HEK293 (cell line): Measurements from ENCODE around the gene ANKRD13A.

ENCODE experiments used
- BCL11A ChIP-seq: fragments of 450-650 bp; formaldehyde crosslinking; IDR thresholded peaks from 2 replicates; pipeline ENCODE4 v1.5.1; 2016; ENCODE audit warnings: low read depth, missing biosample characterization, missing genetic modification characterization
- BCL11B ChIP-seq: fragments of 450-650 bp; formaldehyde crosslinking; IDR thresholded peaks from 2 replicates; pipeline ENCODE4 v1.5.1; 2016; ENCODE audit warnings: low read depth, missing biosample characterization, missing genetic modification characterization
- EGR2 ChIP-seq: fragments of 450-650 bp; formaldehyde crosslinking; IDR thresholded peaks from 2 replicates; pipeline ENCODE4 v1.5.1; 2016; ENCODE audit warnings: low read depth, missing biosample characterization, missing genetic modification characterization
- GFI1B ChIP-seq: fragments of 450-650 bp; formaldehyde crosslinking; IDR thresholded peaks from 2 replicates; pipeline ENCODE4 v1.5.1; 2016; ENCODE audit warnings: missing biosample characterization, missing genetic modification characterization
- TRIM28 ChIP-seq: IDR thresholded peaks from 2 replicates; pipeline ENCODE4 v1.6.1; 2011; ENCODE audit warnings: low read length, control low read depth, borderline replicate concordance
- ZBTB20 ChIP-seq: fragments of 450-650 bp; formaldehyde crosslinking; IDR thresholded peaks from 2 replicates; pipeline ENCODE4 v1.5.1; 2016; ENCODE audit warnings: missing biosample characterization, missing genetic modification characterization
- ZBTB8A ChIP-seq: fragments of 450-650 bp; formaldehyde crosslinking; IDR thresholded peaks from 2 replicates; pipeline ENCODE4 v1.5.1; 2016; ENCODE audit warnings: missing biosample characterization, missing genetic modification characterization
- ZFHX2 ChIP-seq: fragments of 450-650 bp; formaldehyde crosslinking; conservative IDR thresholded peaks from 2 replicates; pipeline ENCODE4 v1.5.1; 2016; ENCODE audit warnings: missing biosample characterization, missing genetic modification characterization
- ZFP3 ChIP-seq: fragments of 450-650 bp; formaldehyde crosslinking; IDR thresholded peaks from 2 replicates; pipeline ENCODE4 v1.5.1; 2016; ENCODE audit warnings: low read depth, missing biosample characterization, missing genetic modification characterization
- ZNF169 ChIP-seq: fragments of 450-650 bp; formaldehyde crosslinking; IDR thresholded peaks from 2 replicates; pipeline ENCODE4 v1.5.1; 2016; ENCODE audit warnings: missing biosample characterization, missing genetic modification characterization
- ZNF202 ChIP-seq: fragments of 450-650 bp; formaldehyde crosslinking; IDR thresholded peaks from 2 replicates; pipeline ENCODE4 v1.5.1; 2016; ENCODE audit warnings: missing biosample characterization, missing genetic modification characterization, borderline replicate concordance
- ZNF302 ChIP-seq: fragments of 450-650 bp; formaldehyde crosslinking; IDR thresholded peaks from 2 replicates; pipeline ENCODE4 v1.5.1; 2016; ENCODE audit warnings: missing biosample characterization, missing genetic modification characterization, low read depth
- ZNF510 ChIP-seq: fragments of 450-650 bp; formaldehyde crosslinking; IDR thresholded peaks from 2 replicates; pipeline ENCODE4 v1.5.1; 2018; ENCODE audit warnings: mild to moderate bottlenecking, missing genetic modification characterization, missing biosample characterization; ENCODE audit not compliant: insufficient replicate concordance
- ZNF514 ChIP-seq: fragments of 450-650 bp; formaldehyde crosslinking; IDR thresholded peaks from 2 replicates; pipeline ENCODE4 v1.5.1; 2016; ENCODE audit warnings: missing biosample characterization, missing genetic modification characterization
- ZNF560 ChIP-seq: fragments of 450-650 bp; formaldehyde crosslinking; IDR thresholded peaks from 2 replicates; pipeline ENCODE4 v1.5.1; 2017; ENCODE audit warnings: missing biosample characterization, missing genetic modification characterization, borderline replicate concordance
- ZNF561 ChIP-seq: fragments of 450-650 bp; IDR thresholded peaks from 2 replicates; pipeline ENCODE4 v1.5.1; 2018; ENCODE audit warnings: missing biosample characterization, missing genetic modification characterization, borderline replicate concordance
- ZNF600 ChIP-seq: fragments of 450-650 bp; formaldehyde crosslinking; IDR thresholded peaks from 2 replicates; pipeline ENCODE4 v1.5.1; 2016; ENCODE audit warnings: missing biosample characterization, missing genetic modification characterization
- ZNF621 ChIP-seq: fragments of 450-650 bp; formaldehyde crosslinking; IDR thresholded peaks from 2 replicates; pipeline ENCODE4 v1.5.1; 2017; ENCODE audit warnings: missing biosample characterization, missing genetic modification characterization
- ZNF624 ChIP-seq: fragments of 450-650 bp; formaldehyde crosslinking; IDR thresholded peaks from 2 replicates; pipeline ENCODE4 v1.5.1; 2017; ENCODE audit warnings: missing biosample characterization, missing genetic modification characterization
- ZNF629 ChIP-seq: fragments of 450-650 bp; formaldehyde crosslinking; IDR thresholded peaks from 2 replicates; pipeline ENCODE4 v1.5.1; 2017; ENCODE audit warnings: missing biosample characterization, missing genetic modification characterization
- ZNF639 ChIP-seq: fragments of 450-650 bp; formaldehyde crosslinking; IDR thresholded peaks from 2 replicates; pipeline ENCODE4 v1.5.1; 2016; ENCODE audit warnings: missing biosample characterization, missing genetic modification characterization
- ZNF658 ChIP-seq: fragments of 450-650 bp; formaldehyde crosslinking; IDR thresholded peaks from 2 replicates; pipeline ENCODE4; 2016; ENCODE audit warnings: missing biosample characterization, missing genetic modification characterization
- ZNF837 ChIP-seq: fragments of 450-650 bp; formaldehyde crosslinking; IDR thresholded peaks from 2 replicates; pipeline ENCODE4 v1.5.1; 2016; ENCODE audit warnings: missing biosample characterization, missing genetic modification characterization
- ZNF843 ChIP-seq: fragments of 450-650 bp; formaldehyde crosslinking; IDR thresholded peaks from 2 replicates; pipeline ENCODE4 v1.5.1; 2016; ENCODE audit warnings: missing biosample characterization, missing genetic modification characterization
- ZSCAN23 ChIP-seq: fragments of 450-650 bp; formaldehyde crosslinking; IDR thresholded peaks from 2 replicates; pipeline ENCODE4 v1.5.1; 2016; ENCODE audit warnings: missing biosample characterization, missing genetic modification characterization
- ZSCAN4 ChIP-seq: fragments of 450-650 bp; formaldehyde crosslinking; IDR thresholded peaks from 2 replicates; pipeline ENCODE4 v1.5.1; 2017; ENCODE audit warnings: missing biosample characterization, missing genetic modification characterization
- TF ChIP-seq, protein P1 (sequence below): fragments of 450-650 bp; formaldehyde crosslinking; IDR thresholded peaks from 2 replicates; pipeline ENCODE4 v1.5.1; 2016; ENCODE audit warnings: missing biosample characterization, missing genetic modification characterization, borderline replicate concordance
- TF ChIP-seq, protein P2 (sequence below): fragments of 450-650 bp; IDR thresholded peaks from 2 replicates; pipeline ENCODE4 v1.5.1; 2018; ENCODE audit warnings: missing biosample characterization, missing genetic modification characterization
- TF ChIP-seq, protein P3 (sequence below): fragments of 450-650 bp; formaldehyde crosslinking; IDR thresholded peaks from 2 replicates; pipeline ENCODE4 v1.5.1; 2016; ENCODE audit warnings: missing biosample characterization, missing genetic modification characterization
- TF ChIP-seq, protein P4 (sequence below): fragments of 450-650 bp; formaldehyde crosslinking; IDR thresholded peaks from 2 replicates; pipeline ENCODE4 v1.5.1; 2017; ENCODE audit warnings: missing biosample characterization, missing genetic modification characterization

ANKRD13A gene

DNA sequence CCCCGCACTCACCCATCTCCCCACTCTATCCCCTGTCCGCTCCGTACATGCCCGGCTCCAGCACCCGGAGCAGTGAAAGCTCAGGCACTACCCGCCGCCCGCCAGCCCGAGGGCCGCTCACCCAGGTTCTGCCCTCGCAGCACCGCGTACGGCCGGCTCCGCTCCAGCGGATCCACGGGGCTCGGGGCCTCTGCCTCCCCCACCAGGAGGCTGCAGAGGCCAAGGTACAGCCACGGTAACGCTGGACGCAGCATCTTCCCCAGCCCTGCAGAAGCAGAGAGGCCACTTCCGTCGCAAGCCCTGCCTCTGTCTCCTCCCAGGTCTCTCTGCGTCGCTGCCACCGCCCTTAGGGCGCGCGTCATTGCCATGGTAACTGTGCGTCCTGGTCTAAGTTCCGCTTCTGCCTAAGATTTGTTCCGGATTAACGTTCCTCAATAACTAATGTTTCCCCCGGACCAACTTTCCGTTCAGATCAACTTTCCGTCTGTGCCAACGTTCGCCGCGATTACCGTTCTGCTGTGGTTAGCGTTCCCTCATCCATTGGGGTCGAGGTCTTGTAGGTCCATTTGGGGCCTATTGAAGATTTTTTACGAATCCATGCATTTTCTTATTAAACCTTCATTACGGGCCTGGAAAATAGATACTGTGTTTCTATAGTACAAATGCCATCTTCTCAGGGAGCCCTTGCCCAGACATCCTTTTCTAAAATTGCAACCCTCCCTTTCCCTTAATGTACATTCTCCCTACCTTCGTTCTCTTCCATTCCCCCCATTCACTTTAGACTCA lies 49.2 kb downstream of the ANKRD13A start, which contains the start of gene C12orf76 (continued):
- TF ChIP-seq ZNF639 (peak; percentile 80), ZNF624 (tag by site-specific recombination) (no peak), ZNF621 (no peak), BCL11A (tag by site-specific recombination) (no peak), BCL11B (tag by site-specific recombination) (no peak), GFI1B (tag by site-specific recombination) (peak; percentile 59; the same call in 1 of the 2 replicates), ZNF510 (no peak), ZNF837 (no peak), ZNF600 (tag by site-specific recombination) (peak; percentile 99), ZSCAN4 (tag by site-specific recombination) (peak; percentile 64; the same call in 1 of the 2 replicates), ZBTB8A (tag by site-specific recombination) (peak; percentile 68), ZNF302 (tag by site-specific recombination) (no peak; the same call in 1 of the 2 replicates), ZFP3 (tag by site-specific recombination) (no peak), EGR2 (tag by site-specific recombination) (no peak), ZNF629 (peak; percentile 90), ZNF202 (tag by site-specific recombination) (no peak), ZFHX2 (no peak), ZNF514 (tag by site-specific recombination) (no peak), ZBTB20 (tag by site-specific recombination) (peak; percentile 67), ZNF169 (tag by site-specific recombination) (no peak), TRIM28 (peak; percentile 92; the same call in 1 of the 2 replicates), ZSCAN23 (tag by site-specific recombination) (peak; percentile 74), ZNF561 (tag by site-specific recombination) (peak; percentile 79; the same call in 1 of the 2 replicates), ZNF843 (tag by site-specific recombination) (peak; percentile 77), ZNF560 (tag by site-specific recombination) (no peak), ZNF658 (no peak)
- TF ChIP-seq, protein P1, sequence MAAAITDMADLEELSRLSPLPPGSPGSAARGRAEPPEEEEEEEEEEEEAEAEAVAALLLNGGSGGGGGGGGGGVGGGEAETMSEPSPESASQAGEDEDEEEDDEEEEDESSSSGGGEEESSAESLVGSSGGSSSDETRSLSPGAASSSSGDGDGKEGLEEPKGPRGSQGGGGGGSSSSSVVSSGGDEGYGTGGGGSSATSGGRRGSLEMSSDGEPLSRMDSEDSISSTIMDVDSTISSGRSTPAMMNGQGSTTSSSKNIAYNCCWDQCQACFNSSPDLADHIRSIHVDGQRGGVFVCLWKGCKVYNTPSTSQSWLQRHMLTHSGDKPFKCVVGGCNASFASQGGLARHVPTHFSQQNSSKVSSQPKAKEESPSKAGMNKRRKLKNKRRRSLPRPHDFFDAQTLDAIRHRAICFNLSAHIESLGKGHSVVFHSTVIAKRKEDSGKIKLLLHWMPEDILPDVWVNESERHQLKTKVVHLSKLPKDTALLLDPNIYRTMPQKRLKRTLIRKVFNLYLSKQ (tag by site-specific recombination) = no peak
- TF ChIP-seq, protein P2, sequence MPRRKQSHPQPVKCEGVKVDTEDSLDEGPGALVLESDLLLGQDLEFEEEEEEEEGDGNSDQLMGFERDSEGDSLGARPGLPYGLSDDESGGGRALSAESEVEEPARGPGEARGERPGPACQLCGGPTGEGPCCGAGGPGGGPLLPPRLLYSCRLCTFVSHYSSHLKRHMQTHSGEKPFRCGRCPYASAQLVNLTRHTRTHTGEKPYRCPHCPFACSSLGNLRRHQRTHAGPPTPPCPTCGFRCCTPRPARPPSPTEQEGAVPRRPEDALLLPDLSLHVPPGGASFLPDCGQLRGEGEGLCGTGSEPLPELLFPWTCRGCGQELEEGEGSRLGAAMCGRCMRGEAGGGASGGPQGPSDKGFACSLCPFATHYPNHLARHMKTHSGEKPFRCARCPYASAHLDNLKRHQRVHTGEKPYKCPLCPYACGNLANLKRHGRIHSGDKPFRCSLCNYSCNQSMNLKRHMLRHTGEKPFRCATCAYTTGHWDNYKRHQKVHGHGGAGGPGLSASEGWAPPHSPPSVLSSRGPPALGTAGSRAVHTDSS (tag by site-specific recombination) = no peak
- TF ChIP-seq, protein P3, sequence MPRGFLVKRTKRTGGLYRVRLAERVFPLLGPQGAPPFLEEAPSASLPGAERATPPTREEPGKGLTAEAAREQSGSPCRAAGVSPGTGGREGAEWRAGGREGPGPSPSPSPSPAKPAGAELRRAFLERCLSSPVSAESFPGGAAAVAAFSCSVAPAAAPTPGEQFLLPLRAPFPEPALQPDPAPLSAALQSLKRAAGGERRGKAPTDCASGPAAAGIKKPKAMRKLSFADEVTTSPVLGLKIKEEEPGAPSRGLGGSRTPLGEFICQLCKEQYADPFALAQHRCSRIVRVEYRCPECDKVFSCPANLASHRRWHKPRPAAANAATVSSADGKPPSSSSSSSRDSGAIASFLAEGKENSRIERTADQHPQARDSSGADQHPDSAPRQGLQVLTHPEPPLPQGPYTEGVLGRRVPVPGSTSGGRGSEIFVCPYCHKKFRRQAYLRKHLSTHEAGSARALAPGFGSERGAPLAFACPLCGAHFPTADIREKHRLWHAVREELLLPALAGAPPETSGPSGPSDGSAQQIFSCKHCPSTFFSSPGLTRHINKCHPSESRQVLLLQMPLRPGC = peak; percentile 86
- TF ChIP-seq, protein P4, sequence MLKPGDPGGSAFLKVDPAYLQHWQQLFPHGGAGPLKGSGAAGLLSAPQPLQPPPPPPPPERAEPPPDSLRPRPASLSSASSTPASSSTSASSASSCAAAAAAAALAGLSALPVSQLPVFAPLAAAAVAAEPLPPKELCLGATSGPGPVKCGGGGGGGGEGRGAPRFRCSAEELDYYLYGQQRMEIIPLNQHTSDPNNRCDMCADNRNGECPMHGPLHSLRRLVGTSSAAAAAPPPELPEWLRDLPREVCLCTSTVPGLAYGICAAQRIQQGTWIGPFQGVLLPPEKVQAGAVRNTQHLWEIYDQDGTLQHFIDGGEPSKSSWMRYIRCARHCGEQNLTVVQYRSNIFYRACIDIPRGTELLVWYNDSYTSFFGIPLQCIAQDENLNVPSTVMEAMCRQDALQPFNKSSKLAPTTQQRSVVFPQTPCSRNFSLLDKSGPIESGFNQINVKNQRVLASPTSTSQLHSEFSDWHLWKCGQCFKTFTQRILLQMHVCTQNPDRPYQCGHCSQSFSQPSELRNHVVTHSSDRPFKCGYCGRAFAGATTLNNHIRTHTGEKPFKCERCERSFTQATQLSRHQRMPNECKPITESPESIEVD (tag by site-specific recombination) = no peak
